Amygdala (tissue), 56 donors: Measurements from ENCODE around the gene RAB23.
"Not testable (repeated sequence)": the region's sequence is repeated elsewhere in the genome, so short reads cannot be mapped to it uniquely, and the experiment has no call there.

Experiments
- DNase-seq, 56 donors: peaks; one replicate each; lab custom pipeline; 2025; lab: John Stamatoyannopoulos, UW

Gene RAB23

GRCh38 chr6:57243954-57244353, 21.8 kb upstream of the RAB23 start:
- DNase-seq = no peak

- DNase-seq = not testable (repeated sequence)
Measured at GRCh38 chr6:57243526-57243925, 21.4 kb upstream of the RAB23 start.

DNA sequence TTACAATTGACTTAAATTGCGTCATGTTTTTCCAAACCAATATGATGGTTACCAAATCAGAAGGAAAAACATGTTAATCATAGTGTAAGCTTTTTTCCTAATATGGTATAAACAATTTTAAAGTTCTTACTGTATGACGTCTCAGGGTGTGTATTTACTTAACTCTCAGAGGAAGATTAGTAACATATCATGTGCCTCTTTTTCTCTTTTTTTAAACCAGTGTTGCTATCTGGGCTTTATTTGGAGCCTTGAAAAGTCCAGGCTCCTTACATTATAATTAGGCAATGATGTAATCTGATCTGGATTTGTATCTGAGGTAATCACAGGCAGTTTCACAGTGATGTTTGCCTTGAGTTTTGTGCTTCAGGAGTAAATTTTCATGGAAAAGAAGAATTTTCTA, 20.4 kb upstream of the RAB23 start:
- no peak for DNase-seq

GRCh38 chr6:57226221-57226620, 4.1 kb upstream of the RAB23 start:
- DNase-seq = no peak

GRCh38 chr6:57224769-57225515, 2.8 kb upstream of the RAB23 start:
- no peak for DNase-seq

DNA sequence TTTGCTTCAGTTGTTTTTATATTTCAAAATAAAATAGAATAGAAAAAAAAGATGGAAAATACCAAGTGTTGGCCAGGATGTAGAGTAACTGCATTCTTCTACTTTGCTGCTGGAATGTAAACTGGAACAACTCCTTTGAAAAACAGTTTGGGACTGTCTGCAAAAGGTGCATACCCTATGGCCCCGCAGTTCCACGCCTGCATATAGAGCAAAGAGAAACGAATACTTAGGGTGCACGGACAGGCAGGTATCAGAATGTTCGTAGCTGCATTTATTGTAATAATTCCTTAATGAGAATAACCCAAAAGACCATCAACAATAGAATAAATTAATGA, 603 bp upstream of the RAB23 start:
- peak in 1 of 56 donors; percentile 5 for DNase-seq

DNA sequence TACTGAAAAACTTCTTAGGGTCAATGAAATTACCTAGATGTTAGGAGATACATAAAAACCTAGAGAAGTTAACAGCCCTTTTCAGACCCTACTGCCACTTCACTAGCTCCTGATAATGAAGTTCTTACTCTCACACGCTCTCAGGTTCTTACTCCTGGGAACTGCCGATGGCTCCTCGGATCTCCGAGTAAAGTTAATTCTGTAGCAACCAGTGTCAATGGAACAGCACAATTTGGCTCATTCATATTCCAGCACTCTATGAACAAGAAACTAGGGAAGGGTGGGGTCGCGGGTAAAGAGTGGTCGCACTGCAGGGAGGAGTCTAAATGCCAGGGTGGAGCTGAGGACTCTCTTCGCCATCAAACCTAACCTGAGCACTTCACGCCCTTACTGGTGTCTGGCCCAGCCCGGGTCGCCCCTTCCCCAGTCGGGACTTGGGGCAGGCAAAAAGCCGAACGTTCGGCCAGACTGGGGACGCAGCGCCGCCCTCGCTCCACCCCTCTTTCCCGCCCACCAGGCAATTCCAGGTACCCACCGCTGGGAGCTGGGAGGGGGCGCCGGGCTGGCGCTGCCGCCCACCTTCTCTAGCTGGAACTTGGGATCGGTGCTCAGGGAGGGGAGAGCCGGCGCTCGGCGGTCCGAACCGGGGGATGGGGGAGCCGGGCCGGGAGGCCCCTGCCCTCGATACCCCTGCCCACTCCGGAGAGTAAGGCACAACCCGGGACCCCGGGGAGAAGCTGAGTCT, 744 bp downstream of the RAB23 start:
- DNase-seq = peak in 38 of 56 donors; percentile 3 to 70 (median 36)

DNA sequence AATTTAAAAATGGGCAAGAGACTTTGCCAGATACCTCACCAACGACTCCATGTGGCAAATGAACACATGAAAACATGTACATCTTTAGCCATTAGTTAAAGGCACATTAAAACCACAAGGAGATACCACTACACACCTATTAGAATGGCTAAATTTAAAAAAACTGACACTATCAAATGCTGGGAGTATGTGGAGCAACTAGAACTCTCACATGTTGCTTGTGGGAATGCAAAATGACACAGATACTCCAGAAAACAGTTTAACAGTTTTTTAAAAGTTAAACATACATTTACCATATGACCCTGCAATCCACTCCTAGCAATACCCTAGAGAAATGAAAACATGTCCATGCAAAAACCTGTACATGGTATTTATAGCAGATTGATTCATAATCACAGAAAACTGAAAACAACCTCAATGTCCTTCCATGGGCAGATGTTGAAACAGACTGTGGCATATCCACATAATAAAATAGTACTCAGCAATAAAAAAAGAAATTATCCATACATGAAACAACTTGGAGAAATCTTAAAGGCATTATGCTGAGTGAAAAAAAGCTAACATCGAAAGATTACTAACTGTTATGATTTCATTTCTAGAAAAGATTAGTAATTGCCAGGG, 1.9 kb downstream of the RAB23 start:
- no peak for DNase-seq

DNA sequence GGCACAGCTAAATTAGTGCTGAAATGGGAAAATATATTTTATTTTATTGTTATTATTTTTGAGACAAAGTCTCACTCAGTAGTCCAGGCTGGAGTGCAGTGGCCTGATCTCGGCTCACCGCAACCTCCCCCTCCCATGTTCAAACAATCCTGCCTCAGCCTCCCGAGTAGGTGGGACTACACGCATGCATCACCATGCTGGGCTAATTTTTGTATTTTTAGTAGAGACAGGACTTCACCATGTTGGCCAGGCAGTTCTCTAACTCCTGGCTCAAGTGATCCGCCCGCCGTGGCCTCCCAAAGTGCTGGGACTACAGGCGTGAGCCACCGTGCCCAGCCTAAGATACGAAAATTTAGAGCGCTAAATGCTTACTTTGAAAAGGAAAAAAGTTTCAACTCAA, 4.8 kb downstream of the RAB23 start:
- no peak for DNase-seq

GRCh38 chr6:57216235-57217101, 5.6 kb downstream of the RAB23 start:
- peak in 20 of 56 donors; percentile 0 to 46 (median 9) for DNase-seq

DNA sequence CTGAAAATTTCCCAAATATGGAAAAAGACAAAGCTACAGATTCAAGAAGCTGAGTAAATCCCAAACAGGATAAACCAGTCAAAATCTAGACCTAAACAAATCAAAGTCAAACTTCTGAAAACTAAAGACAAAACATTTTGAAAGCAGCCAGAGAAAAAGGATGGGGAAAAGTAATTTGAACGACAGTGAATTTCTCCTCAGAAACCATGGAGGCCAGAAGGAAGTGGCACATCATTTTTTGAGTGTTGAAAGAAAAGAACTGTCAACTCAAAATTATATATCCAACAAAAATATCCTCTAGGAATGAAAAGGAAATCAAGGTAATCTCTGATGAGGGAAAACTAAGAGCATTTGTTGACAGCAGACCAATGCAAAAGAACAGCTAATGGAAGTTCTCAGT, 6.8 kb downstream of the RAB23 start:
- no peak for DNase-seq

- DNase-seq = no peak
Measured at GRCh38 chr6:57210060-57210459, 12.0 kb downstream of the RAB23 start.

DNA sequence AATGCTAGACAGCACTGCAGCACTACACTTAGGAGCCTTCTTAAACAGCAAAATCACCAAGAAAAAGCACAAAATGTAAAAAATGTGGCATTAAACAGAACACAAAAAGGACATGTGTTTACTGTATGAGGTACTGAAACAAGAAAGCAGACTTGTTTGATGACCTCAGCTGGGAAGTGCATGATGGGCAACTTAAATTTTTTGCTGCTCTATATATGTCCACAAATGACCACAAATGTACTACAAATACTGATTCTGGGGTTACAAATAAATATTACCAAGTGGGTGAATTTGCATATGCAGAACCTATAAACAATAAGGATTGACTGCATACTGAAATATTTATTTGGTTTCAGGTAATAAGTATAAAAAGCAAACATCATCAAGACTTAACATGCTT, 13.1 kb downstream of the RAB23 start:
- DNase-seq = no peak

DNA sequence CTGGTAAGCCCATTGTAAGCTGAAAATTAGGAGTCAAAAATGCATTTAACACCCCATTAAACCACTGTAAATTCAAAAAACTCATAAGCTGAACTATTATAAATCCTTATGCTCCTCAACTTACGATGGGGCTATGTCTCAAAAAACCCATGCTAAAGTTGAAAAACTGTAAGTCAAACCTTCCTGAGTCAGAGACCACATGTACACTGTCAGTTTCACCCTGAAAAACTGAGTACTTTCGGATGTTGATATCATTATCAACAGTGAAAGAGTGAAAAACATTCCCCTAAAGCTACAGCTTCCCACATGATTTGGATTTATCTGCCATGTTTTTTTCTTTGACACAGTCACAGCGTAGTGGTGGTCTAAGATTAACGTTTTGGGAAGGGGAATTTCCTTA, 14.2 kb downstream of the RAB23 start:
- DNase-seq = no peak

DNA sequence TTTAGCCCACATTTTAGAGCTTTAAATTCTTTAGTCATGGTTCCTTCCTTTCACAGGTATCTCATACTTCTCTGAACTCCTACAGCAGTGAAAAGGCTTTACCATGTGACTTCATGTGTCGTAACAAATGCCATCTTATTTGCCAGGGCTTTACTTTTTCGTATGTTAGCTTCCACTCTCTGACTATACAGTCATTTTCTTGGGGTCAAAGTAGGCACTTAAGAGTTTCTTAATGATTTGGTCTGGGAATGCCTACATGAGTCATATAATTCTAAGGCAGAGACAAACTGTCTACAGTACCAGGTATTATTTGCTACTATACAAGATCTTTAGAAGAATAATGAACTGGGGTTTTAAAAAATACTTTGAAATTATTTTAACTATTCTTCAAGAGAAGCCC, 15.0 kb downstream of the RAB23 start:
- DNase-seq = no peak

DNA sequence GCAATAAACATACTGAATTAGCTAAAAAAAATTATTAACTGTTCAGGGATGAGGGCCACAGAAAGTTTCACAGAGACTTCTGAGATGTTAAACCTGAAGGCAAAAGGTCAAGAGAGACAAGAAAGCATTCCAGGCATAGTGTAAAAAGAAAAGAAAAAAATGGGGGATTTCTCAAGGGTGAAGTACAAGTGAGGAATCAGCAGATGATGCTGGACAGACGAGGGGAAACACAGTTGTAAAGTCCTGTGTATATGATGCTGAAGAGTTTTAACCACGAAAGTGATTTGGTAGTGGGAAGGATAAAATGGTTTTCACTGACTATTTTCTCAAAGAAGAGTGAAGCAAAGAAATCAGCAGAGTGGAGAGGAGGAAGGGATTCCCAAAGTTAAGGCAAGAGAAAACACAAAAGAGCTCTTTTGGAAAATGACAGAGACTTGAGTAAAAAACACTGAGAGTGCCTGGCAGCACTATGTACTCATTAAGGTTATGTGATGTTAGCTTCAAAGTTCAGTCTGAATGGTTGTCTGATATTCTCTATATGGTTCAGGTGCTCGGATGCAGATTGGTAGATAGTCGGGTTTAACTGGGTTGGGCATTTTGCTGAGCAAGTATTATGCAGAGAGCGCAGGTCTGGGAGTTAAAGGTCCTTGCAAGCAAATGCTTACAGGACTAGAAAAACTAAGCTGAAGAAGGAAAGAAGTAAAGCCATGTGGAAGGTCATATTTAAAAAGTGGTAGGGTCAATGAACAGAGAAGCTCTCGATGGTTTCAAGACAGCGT, 16.4 kb downstream of the RAB23 start:
- DNase-seq = no peak

- no peak for DNase-seq
Measured at GRCh38 chr6:57201718-57202117, 20.4 kb downstream of the RAB23 start.

DNA sequence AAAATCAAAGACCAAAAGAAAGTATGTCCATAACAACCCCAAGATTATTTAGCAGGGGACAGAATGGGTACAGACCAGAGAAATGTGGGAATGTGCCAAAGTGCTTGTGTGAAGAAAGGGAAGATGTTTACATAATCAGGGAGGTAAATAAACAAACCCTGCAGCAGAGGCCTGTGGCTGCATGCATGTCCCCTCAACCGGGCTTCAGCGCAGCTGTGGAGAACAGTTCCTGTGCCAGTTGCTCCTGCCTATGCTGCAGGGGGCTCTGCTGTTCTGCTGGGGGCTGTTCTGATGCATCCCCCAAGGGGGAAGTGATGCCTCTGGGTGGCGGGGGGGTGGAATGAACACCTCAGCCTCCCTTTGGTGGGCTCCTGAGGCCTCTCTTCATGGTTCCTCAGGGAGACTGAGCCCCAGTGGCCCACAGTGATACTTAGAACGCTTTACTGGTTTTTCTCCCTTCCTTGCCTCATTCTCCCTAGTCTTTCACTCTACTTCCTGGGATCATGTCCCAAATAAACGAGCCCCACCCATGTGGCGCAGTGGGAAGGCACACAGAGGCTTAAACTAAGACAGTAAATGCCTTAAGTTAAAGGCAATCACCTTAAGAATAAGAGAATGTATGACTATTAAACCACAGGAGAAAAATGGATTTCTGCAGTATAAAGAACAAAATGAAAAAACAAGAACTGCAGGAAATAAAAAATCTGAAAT, 23.0 kb downstream of the RAB23 start:
- no peak for DNase-seq

- no peak for DNase-seq
Measured at GRCh38 chr6:57195457-57195856, 26.6 kb downstream of the RAB23 start.
